Right lobe of liver (tissue), 6 donors: Measurements from ENCODE around the gene TNFRSF25. TPM values are rescaled to one million over a fixed set of nuclear protein-coding genes. Genes with fewer than 3 reads are reported as not detected.

Source experiments
- ATAC-seq, 4 donors: fragments of 200-7000 bp; cut with Tn5 transposase; one replicate each; pipeline ENCODE4 v1.9.1; 2020; ENCODE audit warnings: mild to moderate bottlenecking in 4 of 4, moderate library complexity in 4 of 4
- DNase-seq, 3 donors: peaks; one replicate each; pipeline ENCODE4 v3.0.0-alpha.2; 2020
- H3K27ac ChIP-seq, 3 donors: fragments of 200-600 bp; one replicate each; pipeline ENCODE4 v1.8.0; 2022
- H3K27me3 ChIP-seq, 2 donors: fragments of 200-600 bp; one replicate each; pipeline ENCODE4 v1.8.0; 2022
- H3K36me3 ChIP-seq, 4 donors: fragments of 200-600 bp; sonication (generic) in 1 of 4; one replicate each; pipeline versions ENCODE4 v1.5.1 to v1.8.0; 2017 to 2022; ENCODE audit warnings: control low read depth in 1 of 4
- H3K4me1 ChIP-seq, 4 donors: fragments of 200-600 bp; sonication (generic) in 1 of 4; one replicate each; pipeline versions ENCODE4 v1.5.1 to v1.8.0; 2017 to 2022; ENCODE audit warnings: control low read depth in 1 of 4
- H3K4me3 ChIP-seq, 3 donors: fragments of 200-600 bp; one replicate each; pipeline ENCODE4 v1.8.0; 2022
- H3K9me3 ChIP-seq, 4 donors: fragments of 200-600 bp; sonication (generic) in 1 of 4; one replicate each; pipeline versions ENCODE4 v1.5.1 to v1.8.0; 2017 to 2022; ENCODE audit warnings: control low read depth in 1 of 4
- CTCF ChIP-seq, 4 donors: fragments of 200-600 bp in 3 of 4; fragments of 450-650 bp in 1 of 4; IDR thresholded peaks; one replicate each; pipeline versions ENCODE4 v1.5.1 to v1.8.0; 2016 to 2022; ENCODE audit warnings: antibody characterized with exemption in 4 of 4, mild to moderate bottlenecking in 2 of 4
- POLR2A ChIP-seq: fragments of 450-650 bp; IDR thresholded peaks from one replicate; pipeline ENCODE4 v1.6.1; 2017; ENCODE audit warnings: antibody characterized with exemption, mild to moderate bottlenecking
- WGBS: methylation state at CpG from one replicate; pipeline ENCODE4 v1.1.6; 2018; ENCODE audit warnings: low coverage, low lambda C conversion rate; ENCODE audit not compliant: insufficient coverage; ENCODE audit errors: missing lambda C conversion rate; 5-methylcytosine and 5-hydroxymethylcytosine counted together
- intact Hi-C, 2 donors: fragments of 100-400 bp; cut with DNase I; formaldehyde crosslinking; loops; one replicate each; pipeline versions ENCODE4 v1.11.2 to v1.14.1; 2022
- total RNA-seq, 6 experiments: library from RNA; depleted of rRNA in 2 of 6; stranded (reverse); fragments of >200 nt in 2 of 6; fragmentation: NEBNext Ultra II Directional in 3 of 6; extraction: Animal tissue kit (Norgen Biotek cat#: 25700) in 3 of 6; gene quantifications; one replicate each; pipeline versions ENCODE4 v1.1.0 to v1.2.4, GENCODE V29; 2016 to 2023
- donor health status: DM: no; HTN: yes; CAD: no.
- donor health status: DM: no; HTN: no; CAD: no.
- donor health status: DM: no; HTN: no; CAD: no.
- donor health status: DM: no; HTN: yes; CAD: no.
- donor health status: DM: no; HTN: yes; CAD: no.

TNFRSF25 gene
- total RNA-seq, 6 experiments from 2014 or later = 1.1 to 3.2 (median 2.1) TPM

GRCh38 chr1:6477039-6477820, 11.3 kb upstream of the TNFRSF25 start:
- no peak for ATAC-seq
- WGBS = 84% methylated on average over 10 of the region's 24 CpGs
- Histone ChIP-seq H3K27me3 (no peaks in the 10 kb centered on the region), H3K36me3 (no peaks in the 10 kb centered on the region), H3K4me1 (peaks cover 0 to 4% (median 1%) of the 10 kb centered on the region in 4 donors), H3K9me3 (no peaks in the 10 kb centered on the region), H3K4me3 (no peak overlapping the region), H3K27ac (no peak overlapping the region)
- intact Hi-C loops = no loop called here
- DNase-seq = no peak
- no peak for TF ChIP-seq POLR2A
- no peak for TF ChIP-seq CTCF (IDR thresholded peaks at IDR 0.05)

- no peak overlapping the region for H3K27ac ChIP-seq
- no peak overlapping the region for H3K4me3 ChIP-seq
- no peaks in the 10 kb centered on the region for H3K9me3 ChIP-seq
- ATAC-seq = no peak
- H3K4me1 ChIP-seq = peaks cover 0 to 9% (median 2%) of the 10 kb centered on the region in 4 donors
- no peak for DNase-seq
- WGBS = 74% methylated on average over 5 of the region's 5 CpGs
- TF ChIP-seq POLR2A (no peak), CTCF (IDR thresholded peaks at IDR 0.05) (no peak)
- no peaks in the 10 kb centered on the region for H3K27me3 ChIP-seq
- intact Hi-C loops = no loop called here
- H3K36me3 ChIP-seq = no peaks in the 10 kb centered on the region
Observed at GRCh38 chr1:6476483-6476882, 10.5 kb upstream of the TNFRSF25 start.

- Histone ChIP-seq H3K27ac (no peak overlapping the region), H3K4me3 (no peak overlapping the region), H3K36me3 (no peaks in the 10 kb centered on the region), H3K27me3 (no peaks in the 10 kb centered on the region), H3K4me1 (peaks cover 0 to 9% (median 2%) of the 10 kb centered on the region in 4 donors), H3K9me3 (no peaks in the 10 kb centered on the region)
- TF ChIP-seq CTCF (IDR thresholded peaks at IDR 0.05) (peak; percentile 89 to 97 (median 94)), POLR2A (no peak)
- ATAC-seq (peak; percentile 77 to 90 (median 82)), DNase-seq (peak; percentile 84 to 85 (median 85))
- WGBS = 30% methylated on average over 7 of the region's 33 CpGs
- intact Hi-C loops = no loop called here
Observed at GRCh38 chr1:6475381-6476133, 9.6 kb upstream of the TNFRSF25 start.

- Histone ChIP-seq H3K27ac (no peak overlapping the region), H3K9me3 (no peaks in the 10 kb centered on the region)
- intact Hi-C loops = no loop called here
Observed at GRCh38 chr1:6474815-6475282, 8.9 kb upstream of the TNFRSF25 start.

More at GRCh38 chr1:6474815-6475282, 8.9 kb upstream of the TNFRSF25 start:
- H3K4me3 ChIP-seq = no peak overlapping the region
- H3K27me3 ChIP-seq = no peaks in the 10 kb centered on the region
- H3K36me3 ChIP-seq = no peaks in the 10 kb centered on the region
- ATAC-seq = no peak
- no peak for DNase-seq
- peaks cover 0 to 9% (median 2%) of the 10 kb centered on the region in 4 donors for H3K4me1 ChIP-seq
- 74% methylated on average over 10 of the region's 13 CpGs for WGBS
- TF ChIP-seq POLR2A (no peak), CTCF (IDR thresholded peaks at IDR 0.05) (no peak)
